Stimulated activated CD4-positive, alpha-beta T cell treated with anti-CD3 and anti-CD28 coated beads, Interleukin-4, amount 100 ng/mL, for 1 hour (primary cell): Measurements from ENCODE around the gene KRCC1.
"Not testable (repeated sequence)": the region's sequence is repeated elsewhere in the genome, so short reads cannot be mapped to it uniquely, and the experiment has no call there.

Experiments
- DNase-seq: peaks from one replicate; pipeline ENCODE4 v3.0.0-alpha.2; 2020

KRCC1 gene

DNA sequence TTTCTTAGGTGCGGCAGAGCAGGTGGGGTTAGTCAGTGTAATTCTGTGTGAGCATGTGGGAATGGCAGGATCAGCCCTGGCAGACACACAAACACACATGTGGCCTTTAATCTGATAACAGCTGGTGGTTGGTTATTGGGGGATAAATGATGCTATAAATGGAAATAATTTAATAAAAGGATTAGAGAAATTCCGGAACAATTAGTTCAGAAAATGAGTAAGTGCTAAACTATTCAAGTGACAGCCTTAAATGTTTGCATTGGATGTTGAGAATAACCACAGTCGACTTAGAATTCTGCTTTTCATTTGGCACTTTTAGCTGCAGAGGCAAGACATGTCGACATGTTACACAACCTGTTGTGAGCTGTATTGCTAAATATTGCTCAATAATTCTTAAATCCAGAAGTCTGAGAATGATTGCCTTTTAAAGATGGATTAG, 19.3 kb upstream of the KRCC1 start:
- DNase-seq: no peak

DNA sequence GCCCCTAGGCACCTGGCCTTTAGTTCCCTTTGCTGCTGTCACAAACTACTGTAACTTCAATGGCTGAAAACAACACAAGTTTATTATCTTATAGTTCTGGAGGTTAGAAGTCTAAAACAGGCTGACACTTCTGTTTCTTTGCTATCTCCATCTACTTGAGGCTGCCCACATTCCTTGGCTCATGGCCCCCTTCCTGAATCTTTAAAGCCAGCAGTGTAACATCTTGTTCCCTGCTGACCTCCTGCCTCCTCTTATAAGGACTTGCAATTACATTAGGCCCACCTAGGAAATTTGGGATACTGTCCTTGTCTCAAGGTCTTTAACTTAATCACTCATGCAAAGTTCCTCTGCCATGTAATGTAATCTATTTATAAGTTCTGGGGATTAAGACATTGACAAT, 18.6 kb upstream of the KRCC1 start:
- no peak for DNase-seq

GRCh38 chr2:88071365-88071764, 15.8 kb upstream of the KRCC1 start:
- DNase-seq: no peak

DNA sequence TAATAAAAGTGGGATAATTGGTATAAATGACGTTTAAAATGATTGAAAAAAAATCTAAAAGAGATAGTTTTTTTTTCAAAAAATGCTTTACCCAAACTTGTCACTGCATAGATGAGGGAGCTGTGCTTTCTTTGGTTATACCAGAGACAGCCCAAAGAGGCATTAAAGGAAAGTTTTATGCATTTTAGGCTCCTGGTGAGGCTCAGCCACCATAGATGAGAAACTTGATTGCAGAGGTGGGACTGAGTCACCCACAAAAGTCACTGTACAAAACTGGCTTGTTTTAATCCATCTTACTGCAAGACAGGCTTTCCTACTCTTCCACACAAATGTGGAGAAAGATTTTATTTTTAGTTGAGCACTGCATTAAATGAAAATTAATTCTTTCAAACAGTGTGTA, 14.5 kb upstream of the KRCC1 start:
- DNase-seq: no peak

DNA sequence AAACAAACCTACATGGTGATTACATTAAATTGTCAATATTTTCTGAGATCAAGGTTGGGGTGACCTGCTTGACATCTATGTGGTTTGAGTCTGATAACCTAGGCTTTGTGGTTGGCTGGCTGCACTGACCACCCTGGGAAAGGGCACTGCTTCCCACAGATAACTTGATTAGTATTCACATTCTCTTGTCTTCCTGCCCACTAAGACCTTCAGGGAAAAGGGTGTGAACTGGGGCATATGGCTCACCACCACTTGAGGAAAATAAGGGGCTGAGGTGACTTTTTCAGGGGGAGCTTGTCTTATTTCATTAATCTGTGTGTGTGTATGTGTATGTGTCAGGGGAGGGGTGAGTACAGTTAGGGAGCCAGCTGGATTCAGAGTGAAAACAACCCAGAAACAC, 13.5 kb upstream of the KRCC1 start:
- no peak for DNase-seq

GRCh38 chr2:88068044-88068443, 12.5 kb upstream of the KRCC1 start:
- DNase-seq: no peak

- no peak for DNase-seq
Measured at GRCh38 chr2:88067598-88067997, 12.0 kb upstream of the KRCC1 start, which contains the start of gene SMYD1. TSS of gene SMYD1 (plus strand) at chr2:88067825. CDS start at chr2:88067865, 40 bp downstream.

DNA sequence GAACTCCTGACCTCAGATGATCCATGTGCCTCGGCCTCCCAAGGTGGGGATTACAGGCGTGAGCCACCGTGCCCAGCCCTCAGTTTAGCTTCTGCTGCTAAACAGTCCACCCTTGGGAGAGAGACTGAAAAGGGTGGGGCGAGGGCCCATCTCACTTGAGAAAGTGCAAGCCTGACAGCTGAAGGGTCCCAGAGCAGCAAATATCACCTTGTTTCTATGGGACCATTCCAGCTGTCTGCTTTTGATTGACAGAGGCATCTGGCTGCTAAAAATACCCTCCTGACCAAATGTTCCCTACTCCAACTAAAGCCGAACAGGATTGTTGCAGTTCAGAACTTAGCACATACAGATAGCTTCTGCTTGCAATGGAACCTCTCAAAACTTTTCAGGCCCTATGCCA, 11.6 kb upstream of the KRCC1 start:
- DNase-seq: no peak

DNA sequence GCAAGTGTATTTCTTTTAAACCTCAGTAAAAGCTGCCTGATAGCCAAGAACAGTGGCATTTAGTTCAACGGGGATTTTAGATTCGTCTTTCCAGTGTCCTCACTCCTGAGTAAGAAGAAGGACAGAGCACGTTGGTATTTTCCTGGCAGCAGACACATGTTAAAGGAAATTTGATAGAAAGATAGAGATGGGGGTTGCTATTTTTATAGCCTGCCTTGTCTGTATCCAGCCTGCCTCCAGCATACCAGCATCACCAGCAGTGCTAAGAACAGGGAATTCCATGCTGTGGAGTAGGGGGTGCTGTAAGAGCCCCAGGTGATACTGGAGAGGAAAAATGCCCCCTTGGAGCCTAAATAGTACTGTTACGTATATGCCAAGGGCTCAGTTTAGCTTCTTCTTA, 11.0 kb upstream of the KRCC1 start:
- no peak for DNase-seq

DNA sequence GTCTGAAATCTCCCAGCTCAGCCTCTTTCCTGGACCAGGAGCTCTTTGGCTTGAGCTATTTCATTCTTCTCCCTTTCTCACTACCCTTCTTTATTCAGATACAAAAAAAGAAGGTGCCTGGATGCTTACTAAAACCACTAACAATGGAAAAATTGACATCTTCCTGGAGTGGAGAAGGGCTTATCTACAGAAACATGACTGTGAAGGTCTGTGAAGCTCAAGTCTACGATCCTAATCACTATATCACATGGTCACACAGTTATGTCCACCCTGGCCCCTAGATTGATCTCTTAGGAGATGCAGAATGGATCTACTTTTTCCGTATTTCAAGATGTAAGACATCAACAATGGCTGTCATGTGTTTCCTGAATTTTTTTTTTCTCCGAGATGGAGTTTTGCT, 5.7 kb upstream of the KRCC1 start:
- DNase-seq: no peak

- no peak for DNase-seq
Measured at GRCh38 chr2:88060907-88061275, 5.3 kb upstream of the KRCC1 start.

DNA sequence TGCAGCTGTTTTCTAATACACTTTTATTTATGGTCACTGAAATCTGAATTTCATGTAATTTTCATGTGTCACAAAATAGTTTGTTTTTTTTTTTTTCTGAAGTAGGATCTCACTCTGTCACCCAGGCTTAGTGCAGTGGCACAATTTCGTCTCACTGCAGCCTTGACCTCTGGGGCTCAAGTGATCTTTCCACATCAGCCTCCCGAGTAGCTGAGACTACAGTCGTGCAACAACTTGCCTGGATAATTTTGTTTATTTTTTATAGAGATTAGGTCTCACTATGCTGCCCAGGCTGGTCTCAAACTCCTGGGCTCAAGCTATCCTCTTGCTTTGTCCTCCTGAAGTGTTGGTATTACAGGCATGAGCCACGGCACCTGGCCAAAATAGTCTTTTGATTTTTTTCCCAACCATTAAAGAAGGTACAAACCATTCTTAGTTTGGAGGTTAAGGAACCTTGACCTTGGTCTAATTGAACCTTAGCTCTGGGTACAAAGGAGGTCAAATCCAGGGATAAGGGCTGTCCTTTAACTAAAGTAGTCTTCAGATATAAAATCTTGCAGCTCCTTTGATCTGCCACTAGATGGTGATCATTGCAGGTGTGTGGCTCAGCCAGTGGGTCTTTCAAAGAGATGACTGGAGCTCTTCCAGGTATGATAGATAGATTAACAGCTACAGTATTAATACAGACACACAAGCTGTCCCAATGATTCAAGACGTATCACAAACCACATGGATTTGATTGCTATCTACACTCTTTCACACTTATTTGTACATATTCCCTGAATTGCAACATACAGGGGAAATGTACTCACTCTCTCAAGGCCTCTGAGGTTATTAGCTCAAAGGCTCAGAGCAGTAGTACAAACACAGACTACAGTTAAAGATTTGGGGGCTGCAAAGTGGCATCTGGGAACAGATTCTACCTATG, 4.7 kb upstream of the KRCC1 start:
- DNase-seq: no peak

DNA sequence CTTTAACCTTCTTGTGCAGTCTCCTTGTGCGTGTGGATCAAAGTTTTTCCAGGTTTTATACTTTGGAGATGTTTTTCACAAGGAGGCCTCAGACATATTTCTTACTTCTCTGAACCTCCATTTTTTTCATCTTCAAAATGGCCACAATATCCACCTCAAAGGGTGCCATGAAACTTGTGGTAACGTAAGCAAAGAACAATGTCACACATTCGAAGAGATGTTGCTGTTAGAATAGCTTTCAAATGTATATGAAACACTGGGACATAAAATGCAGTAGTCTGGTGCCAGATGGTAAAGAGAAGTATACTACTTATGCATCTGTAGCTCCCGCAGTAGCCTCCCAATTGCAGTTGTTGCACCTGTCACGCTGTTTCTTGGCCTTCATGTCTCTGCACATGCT, 2.6 kb upstream of the KRCC1 start:
- DNase-seq: no peak

DNA sequence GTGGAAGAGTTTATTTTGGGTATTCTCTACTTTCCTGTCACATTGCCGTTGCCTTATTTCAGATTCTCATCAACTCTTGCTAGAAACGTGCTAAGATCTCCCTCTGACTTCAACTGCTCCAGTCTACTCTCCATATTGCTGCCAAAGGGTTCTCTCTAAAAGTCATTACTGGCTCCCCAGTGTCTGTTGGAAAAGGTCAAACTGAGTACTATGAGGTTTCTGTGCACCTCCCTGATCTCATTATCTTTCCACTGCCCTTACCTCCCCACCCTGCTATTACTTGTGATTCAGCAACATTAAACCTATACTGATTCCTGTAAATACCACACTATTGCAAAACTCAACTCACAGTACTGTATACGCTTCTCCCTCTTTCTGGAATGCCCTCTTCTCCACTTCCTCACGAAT, 1.9 kb upstream of the KRCC1 start:
- DNase-seq: no peak

DNA sequence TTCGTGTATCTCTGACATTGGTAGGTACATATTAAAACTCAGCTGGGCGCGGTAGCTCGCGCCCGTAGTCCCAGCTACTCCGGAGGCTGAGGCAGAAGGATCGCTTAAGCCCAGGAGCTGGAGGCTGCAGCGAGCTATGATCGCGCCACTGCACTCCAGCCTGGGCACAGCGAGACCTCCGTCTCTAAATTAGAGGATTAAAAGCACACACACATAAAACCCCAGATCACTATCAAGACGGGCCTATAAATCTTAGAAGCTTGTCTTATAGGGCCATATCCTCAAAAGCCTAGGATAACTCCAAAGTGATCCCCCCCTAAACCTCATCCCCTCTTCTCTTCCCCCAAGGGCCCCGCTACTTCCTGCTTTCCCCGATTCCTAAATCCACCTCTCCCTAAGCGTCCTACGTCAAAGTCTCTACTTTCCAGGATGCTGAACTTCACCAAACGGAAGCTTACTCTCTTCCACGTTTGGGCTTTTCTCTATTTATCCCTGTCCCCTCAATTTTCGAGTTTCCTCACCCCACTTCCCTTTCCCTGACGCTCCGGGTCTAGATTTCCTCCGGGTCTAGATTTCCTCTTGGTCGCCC, 707 bp downstream of the KRCC1 start:
- DNase-seq: no peak

DNA sequence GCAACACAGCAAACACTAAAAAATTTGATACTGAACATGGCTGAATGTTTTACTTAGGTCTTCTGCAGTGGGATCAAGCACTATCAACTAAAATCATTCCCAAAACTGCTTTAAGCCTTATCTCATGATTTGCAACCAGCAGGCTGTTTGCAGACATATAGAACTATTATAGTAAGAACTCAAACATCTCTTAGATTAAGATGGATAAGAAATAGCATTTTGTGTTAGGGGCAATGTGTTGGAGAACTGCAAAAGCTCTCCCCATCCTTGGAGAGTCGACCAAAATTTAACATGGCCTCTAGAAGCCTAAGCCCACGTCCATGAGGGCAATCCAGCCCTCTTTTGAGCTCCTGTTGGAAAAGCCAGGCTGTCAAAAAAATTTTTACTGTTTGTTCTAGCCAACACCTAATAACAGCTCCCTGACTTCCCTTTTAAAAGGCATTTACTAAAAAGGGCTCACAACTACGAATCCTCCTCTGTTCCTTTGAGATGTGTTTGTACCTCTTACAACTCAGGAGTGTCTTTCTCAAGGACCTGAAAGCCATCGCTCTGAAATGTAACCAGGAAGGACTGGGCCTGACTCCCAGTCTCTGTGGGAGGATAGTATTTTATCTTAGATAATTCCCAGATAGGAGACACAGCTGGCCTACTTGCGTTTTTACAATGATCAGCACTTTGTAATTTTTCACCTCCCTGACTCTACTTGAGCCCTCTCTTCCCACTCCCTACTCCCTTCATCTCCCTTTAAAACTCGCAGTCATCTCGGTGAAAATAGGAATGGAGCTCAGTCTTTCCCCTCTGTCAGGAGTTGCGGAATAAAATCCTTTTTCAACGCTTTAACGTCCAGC, 1.4 kb downstream of the KRCC1 start:
- no peak for DNase-seq

GRCh38 chr2:88053296-88053695, 2.3 kb downstream of the KRCC1 start:
- DNase-seq: no peak

DNA sequence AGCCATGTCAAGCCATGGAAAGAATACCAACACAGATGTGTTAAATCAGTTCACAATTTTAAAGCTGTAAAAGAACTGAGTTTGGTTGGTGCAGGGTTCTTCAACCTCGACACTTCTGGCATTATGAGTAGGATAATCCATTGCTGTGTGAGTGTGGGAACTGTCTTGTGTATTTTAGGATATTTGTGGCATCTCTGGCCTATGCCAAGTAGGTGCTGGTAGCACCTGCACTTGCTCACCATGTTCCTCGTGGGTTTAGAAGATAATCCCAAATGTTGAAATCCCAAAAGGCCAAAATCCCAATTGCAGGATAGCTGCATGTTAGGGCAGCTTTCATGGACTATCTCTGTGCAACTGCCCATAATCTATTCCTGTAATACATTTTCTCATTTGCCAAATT, 3.8 kb downstream of the KRCC1 start:
- no peak for DNase-seq

- no peak for DNase-seq
Measured at GRCh38 chr2:88049622-88050021, 6.0 kb downstream of the KRCC1 start.

DNA sequence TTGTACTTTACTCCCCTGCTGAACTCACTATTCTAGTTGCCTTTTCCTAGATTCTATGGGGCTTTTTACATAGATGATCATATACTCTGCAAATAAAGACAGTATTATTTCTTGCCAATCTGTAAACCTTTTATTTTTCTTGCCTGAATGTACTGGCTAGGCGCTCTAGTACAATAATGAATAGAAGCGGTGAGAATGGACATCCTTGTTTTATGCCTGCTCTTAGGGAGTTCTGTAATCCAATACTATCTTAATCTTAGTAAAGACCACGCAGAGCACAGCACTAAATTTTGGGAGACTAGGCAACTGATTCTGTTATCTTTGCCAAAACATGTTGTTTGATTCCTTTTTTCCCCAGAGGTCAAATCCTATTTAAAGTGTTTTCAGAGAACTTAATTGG, 7.0 kb downstream of the KRCC1 start:
- DNase-seq: no peak

- DNase-seq: not testable (repeated sequence)
Measured at GRCh38 chr2:88045561-88045960, 10.0 kb downstream of the KRCC1 start.

DNA sequence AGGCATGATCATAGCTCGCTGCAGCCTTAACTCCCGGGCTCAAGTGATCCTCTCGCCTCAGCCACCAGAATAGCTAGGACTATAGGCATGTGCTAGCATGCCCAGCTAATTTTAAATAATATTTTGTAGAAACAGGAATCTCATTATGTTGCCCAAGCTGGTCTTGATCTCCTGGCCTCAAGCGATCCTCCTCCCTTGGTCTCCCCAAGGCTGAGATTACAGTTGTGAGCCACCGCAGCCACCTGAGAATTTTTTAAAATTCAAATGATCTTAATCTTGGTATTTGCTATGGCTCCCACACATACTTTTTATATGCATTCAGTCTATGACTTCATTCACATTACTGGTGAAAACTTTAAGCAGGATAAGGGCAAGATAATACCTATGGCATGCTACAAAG, 13.1 kb downstream of the KRCC1 start:
- DNase-seq: no peak

- no peak for DNase-seq
Measured at GRCh38 chr2:88038263-88039105, 17.1 kb downstream of the KRCC1 start.
